ENCODE data around the gene TREM2. TPM values are rescaled to one million over a fixed set of nuclear protein-coding genes. Genes with fewer than 3 reads are reported as not detected.

TREM2 gene
- total RNA-seq, 2 donors from 2014 or later, result not detected

DNA sequence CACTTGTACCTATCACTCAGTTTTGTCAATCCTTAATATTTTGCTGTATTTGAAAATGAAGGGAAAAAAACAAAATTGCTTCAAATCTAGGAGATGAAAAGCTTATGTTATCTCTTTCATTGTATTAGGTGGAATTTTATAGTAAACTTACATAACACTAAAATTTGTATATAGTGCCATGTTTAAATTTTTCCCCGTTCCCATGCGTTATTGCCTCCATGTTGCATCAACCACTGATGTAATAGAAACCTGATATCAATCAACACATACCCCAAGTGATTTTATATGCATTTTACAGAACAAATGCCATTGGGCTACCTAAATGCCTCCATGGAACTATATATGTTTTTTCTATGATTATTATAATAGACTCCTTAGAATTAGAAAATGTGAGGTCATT is 14.8 kb upstream of the TREM2 start:
- Histone ChIP-seq H3K27ac (ENCODE audit: low read depth, low read length) (no peak overlapping the region), H3K9me3 (ENCODE audit: control insufficient read depth, low read length) (no peaks in the 10 kb centered on the region), H3K4me3 (ENCODE audit: low read length) (no peak overlapping the region), H3K9ac (ENCODE audit: extremely low read depth, low read length, poor library complexity, severe bottlenecking) (no peak overlapping the region), H3K36me3 (ENCODE audit: control insufficient read depth, insufficient read depth, low read length) (no peaks in the 10 kb centered on the region), H3K27me3 (ENCODE audit: control insufficient read depth, insufficient read depth, low read length, poor library complexity, severe bottlenecking) (no peaks in the 10 kb centered on the region), H3K4me1 (ENCODE audit: control insufficient read depth, insufficient read depth, low read length) (no peaks in the 10 kb centered on the region)
- Mint-ChIP-seq H3K27me3 (ENCODE audit: insufficient read depth) (no peaks in the 10 kb centered on the region), H3K36me3 (ENCODE audit: low read depth) (no peaks in the 10 kb centered on the region), H3K4me1 (peaks cover 16% of the 10 kb centered on the region), H3K9me3 (peaks cover 11% of the 10 kb centered on the region), H3K4me3 (no peak overlapping the region), H3K27ac (no peak overlapping the region)
- TF ChIP-seq, protein P1, sequence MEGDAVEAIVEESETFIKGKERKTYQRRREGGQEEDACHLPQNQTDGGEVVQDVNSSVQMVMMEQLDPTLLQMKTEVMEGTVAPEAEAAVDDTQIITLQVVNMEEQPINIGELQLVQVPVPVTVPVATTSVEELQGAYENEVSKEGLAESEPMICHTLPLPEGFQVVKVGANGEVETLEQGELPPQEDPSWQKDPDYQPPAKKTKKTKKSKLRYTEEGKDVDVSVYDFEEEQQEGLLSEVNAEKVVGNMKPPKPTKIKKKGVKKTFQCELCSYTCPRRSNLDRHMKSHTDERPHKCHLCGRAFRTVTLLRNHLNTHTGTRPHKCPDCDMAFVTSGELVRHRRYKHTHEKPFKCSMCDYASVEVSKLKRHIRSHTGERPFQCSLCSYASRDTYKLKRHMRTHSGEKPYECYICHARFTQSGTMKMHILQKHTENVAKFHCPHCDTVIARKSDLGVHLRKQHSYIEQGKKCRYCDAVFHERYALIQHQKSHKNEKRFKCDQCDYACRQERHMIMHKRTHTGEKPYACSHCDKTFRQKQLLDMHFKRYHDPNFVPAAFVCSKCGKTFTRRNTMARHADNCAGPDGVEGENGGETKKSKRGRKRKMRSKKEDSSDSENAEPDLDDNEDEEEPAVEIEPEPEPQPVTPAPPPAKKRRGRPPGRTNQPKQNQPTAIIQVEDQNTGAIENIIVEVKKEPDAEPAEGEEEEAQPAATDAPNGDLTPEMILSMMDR (conservative IDR thresholded peaks at IDR 0.05), result no peak
- no peak for DNase-seq
- 97% methylated on average over 2 of the region's 2 CpGs; no CpG with 5 or more reads in 1 of the 2 experiments for WGBS, 2 experiments (ENCODE audit: insufficient coverage in 1 of 2, insufficient read length in 1 of 2)

DNA sequence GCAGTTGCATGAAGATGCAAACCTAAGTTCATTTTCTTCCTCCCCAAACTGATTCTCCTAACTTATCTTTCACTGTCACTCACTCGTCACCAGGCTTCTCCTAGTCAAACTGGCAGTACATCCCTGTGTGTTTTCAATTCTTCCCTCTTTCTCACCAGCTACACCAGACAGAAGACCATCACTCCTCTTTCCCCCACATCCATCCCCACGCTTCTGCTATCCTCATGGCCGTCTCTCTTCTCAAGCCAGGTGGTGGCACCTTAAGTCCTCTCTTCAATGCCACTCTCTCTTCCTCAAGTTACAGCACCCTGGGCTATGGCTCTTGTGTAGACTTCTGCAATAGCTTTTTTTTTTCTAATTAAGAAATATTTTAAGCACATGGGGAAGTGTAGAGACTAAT is 14.4 kb upstream of the TREM2 start:
- Mint-ChIP-seq H3K4me1 (peaks cover 16% of the 10 kb centered on the region), H3K4me3 (no peak overlapping the region), H3K9me3 (peaks cover 12% of the 10 kb centered on the region), H3K36me3 (ENCODE audit: low read depth) (no peaks in the 10 kb centered on the region), H3K27me3 (ENCODE audit: insufficient read depth) (no peaks in the 10 kb centered on the region), H3K27ac (no peak overlapping the region)
- no peaks in the 10 kb centered on the region for H3K27me3 ChIP-seq (ENCODE audit: control insufficient read depth, insufficient read depth, low read length, poor library complexity, severe bottlenecking)
- no peak overlapping the region for H3K4me3 ChIP-seq (ENCODE audit: low read length)
- H3K9me3 ChIP-seq (ENCODE audit: control insufficient read depth, low read length), result no peaks in the 10 kb centered on the region
- no peak overlapping the region for H3K27ac ChIP-seq (ENCODE audit: low read depth, low read length)
- DNase-seq, result peak; percentile 7
- H3K4me1 ChIP-seq (ENCODE audit: control insufficient read depth, insufficient read depth, low read length), result no peaks in the 10 kb centered on the region
- no peak overlapping the region for H3K9ac ChIP-seq (ENCODE audit: extremely low read depth, low read length, poor library complexity, severe bottlenecking)
- no peaks in the 10 kb centered on the region for H3K36me3 ChIP-seq (ENCODE audit: control insufficient read depth, insufficient read depth, low read length)
- TF ChIP-seq, protein P1 (conservative IDR thresholded peaks at IDR 0.05), result no peak
- 88% methylated on average over 3 of the region's 3 CpGs for WGBS, 2 experiments (ENCODE audit: insufficient coverage in 1 of 2, insufficient read length in 1 of 2)

DNA sequence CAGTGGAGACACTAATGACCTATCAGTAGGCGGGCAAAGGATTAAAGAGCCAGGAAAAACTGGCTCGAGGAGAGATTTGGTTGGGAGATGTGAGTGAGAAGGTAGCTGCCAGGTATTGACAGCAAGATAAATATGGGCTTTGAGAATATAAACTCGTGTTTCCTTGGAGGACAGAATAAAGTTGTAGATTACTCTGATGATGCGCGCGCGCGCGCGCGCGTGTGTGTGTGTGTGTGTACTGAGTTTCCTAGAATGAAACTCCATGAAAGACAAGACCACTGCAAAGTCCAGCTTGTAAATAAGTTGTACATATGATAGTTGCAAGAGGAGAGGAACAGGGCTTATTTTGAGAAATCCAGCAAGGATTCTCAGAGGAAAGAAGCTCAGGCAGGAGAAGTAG is 13.3 kb upstream of the TREM2 start:
- Mint-ChIP-seq H3K4me3 (no peak overlapping the region), H3K27ac (no peak overlapping the region), H3K36me3 (ENCODE audit: low read depth) (no peaks in the 10 kb centered on the region), H3K27me3 (ENCODE audit: insufficient read depth) (no peaks in the 10 kb centered on the region), H3K4me1 (peaks cover 20% of the 10 kb centered on the region), H3K9me3 (peaks cover 12% of the 10 kb centered on the region)
- no peaks in the 10 kb centered on the region for H3K27me3 ChIP-seq (ENCODE audit: control insufficient read depth, insufficient read depth, low read length, poor library complexity, severe bottlenecking)
- TF ChIP-seq, protein P1 (conservative IDR thresholded peaks at IDR 0.05), result no peak
- no peak overlapping the region for H3K27ac ChIP-seq (ENCODE audit: low read depth, low read length)
- no peaks in the 10 kb centered on the region for H3K36me3 ChIP-seq (ENCODE audit: control insufficient read depth, insufficient read depth, low read length)
- H3K9me3 ChIP-seq (ENCODE audit: control insufficient read depth, low read length), result no peaks in the 10 kb centered on the region
- H3K4me1 ChIP-seq (ENCODE audit: control insufficient read depth, insufficient read depth, low read length), result no peaks in the 10 kb centered on the region
- peak; percentile 45 for DNase-seq
- no peak overlapping the region for H3K4me3 ChIP-seq (ENCODE audit: low read length)
- H3K9ac ChIP-seq (ENCODE audit: extremely low read depth, low read length, poor library complexity, severe bottlenecking), result no peak overlapping the region
- WGBS, 2 experiments (ENCODE audit: insufficient coverage in 1 of 2, insufficient read length in 1 of 2), result 95 to 96% methylated on average over 12 of the region's 12 CpGs

Data from endodermal cell (in vitro differentiated cells).